WI38 (cell line): ENCODE measurements around the gene CD300LB.
"Not testable (repeated sequence)": the region's sequence is repeated elsewhere in the genome, so short reads cannot be mapped to it uniquely, and the experiment has no call there.

Experiments used
- H3K4me3 ChIP-seq: 2 replicates; pipeline ENCODE4 v1.5.1; 2011; ENCODE audit warnings: low read depth, mild to moderate bottlenecking, control low read depth, low read length
- TF ChIP-seq, protein P1 (sequence below): IDR thresholded peaks from 2 replicates; pipeline ENCODE4 v1.5.1; 2012; ENCODE audit warnings: low read depth, mild to moderate bottlenecking, control low read depth, low read length

The CD300LB gene

DNA sequence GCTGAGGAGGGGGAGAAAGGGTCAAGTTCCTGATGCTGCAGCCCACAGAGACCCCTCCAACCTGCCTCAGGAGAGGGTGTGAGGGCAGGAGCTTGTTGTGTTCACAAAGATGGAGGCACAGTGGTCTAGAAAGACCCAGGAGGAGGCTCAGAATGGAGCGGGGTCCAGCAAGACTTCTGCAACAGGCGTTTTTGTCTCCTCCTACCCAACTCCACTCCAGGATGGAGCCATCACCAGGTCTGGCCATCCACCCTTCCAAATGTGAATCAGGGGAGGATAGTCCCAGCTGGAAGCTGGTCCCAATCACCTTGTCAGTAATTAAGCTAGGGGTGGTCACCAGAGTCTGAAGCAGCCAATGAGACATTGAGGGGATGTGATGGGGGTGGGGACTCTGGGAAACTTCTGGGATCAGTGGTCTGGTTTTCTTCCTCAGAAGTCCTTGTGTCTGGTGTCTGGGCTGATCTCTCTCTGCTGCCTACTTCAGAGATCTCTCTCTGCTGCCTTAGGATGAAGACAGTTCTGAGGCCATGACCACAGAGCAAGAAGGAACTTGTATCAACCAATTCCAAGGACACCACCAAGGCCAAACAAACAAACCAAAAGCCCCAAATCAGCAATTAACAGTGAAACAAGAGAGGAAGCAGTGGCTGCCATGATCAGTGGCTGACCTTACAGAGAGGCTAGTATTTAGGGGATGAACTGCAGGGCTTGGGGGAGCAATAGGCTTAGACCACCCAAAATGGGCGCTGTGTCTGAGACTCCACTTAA is 14.5 kb downstream of the CD300LB start:
- TF ChIP-seq, protein P1, sequence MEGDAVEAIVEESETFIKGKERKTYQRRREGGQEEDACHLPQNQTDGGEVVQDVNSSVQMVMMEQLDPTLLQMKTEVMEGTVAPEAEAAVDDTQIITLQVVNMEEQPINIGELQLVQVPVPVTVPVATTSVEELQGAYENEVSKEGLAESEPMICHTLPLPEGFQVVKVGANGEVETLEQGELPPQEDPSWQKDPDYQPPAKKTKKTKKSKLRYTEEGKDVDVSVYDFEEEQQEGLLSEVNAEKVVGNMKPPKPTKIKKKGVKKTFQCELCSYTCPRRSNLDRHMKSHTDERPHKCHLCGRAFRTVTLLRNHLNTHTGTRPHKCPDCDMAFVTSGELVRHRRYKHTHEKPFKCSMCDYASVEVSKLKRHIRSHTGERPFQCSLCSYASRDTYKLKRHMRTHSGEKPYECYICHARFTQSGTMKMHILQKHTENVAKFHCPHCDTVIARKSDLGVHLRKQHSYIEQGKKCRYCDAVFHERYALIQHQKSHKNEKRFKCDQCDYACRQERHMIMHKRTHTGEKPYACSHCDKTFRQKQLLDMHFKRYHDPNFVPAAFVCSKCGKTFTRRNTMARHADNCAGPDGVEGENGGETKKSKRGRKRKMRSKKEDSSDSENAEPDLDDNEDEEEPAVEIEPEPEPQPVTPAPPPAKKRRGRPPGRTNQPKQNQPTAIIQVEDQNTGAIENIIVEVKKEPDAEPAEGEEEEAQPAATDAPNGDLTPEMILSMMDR = no peak
- H3K4me3 ChIP-seq = no peak overlapping the region

DNA sequence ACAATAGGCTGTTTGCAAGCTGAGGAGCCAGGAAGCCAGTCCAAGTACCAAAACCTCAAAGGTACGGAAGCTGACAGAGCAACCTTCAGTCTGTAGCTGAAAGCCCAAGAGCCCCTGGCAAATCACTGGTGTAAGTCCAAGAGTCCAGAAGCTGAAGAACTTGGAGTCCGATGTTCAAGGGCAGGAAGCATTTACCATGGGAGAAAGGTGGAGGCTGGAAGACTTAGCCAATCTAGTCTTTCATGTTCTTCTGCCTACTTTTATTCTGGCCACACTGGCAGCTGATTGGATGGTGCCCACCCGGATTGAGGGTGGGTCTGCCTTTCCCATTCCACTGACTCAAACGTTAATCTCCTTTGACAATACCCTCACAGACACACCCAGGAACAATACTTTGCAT is 15.3 kb downstream of the CD300LB start:
- TF ChIP-seq, protein P1 = no peak
- no peak overlapping the region for H3K4me3 ChIP-seq

DNA sequence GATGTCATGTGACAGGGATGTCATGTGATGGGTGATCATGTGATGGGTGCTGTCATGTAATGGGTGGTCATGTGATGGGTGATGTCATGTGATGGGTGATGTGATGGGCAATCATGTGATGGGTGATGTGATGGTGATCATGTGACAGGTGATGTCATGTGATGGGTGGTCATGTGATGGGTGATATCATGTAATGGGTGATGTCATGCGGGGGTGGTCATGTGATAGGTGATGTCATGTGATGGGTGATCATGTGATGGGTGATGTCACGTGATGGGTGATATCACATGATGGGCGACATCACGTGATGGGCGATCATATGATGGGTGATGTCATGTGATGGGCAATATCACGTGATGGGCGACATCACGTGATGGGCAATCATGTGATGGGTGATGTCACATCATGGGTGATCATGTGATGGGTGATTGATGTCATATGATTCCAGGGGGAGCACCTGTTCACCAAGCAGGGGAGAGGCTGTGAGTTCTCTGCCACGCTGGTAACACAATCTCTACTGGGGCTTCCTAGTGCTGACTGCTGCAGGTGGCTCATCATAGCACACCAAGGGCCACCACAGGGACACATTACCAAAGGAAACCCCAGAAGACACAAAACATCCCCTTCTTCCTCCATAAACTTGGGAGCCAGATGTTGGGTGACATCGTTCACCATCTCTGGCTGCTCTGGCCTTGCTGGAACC is 16.5 kb downstream of the CD300LB start:
- TF ChIP-seq, protein P1 = no peak
- no peak overlapping the region for H3K4me3 ChIP-seq

DNA sequence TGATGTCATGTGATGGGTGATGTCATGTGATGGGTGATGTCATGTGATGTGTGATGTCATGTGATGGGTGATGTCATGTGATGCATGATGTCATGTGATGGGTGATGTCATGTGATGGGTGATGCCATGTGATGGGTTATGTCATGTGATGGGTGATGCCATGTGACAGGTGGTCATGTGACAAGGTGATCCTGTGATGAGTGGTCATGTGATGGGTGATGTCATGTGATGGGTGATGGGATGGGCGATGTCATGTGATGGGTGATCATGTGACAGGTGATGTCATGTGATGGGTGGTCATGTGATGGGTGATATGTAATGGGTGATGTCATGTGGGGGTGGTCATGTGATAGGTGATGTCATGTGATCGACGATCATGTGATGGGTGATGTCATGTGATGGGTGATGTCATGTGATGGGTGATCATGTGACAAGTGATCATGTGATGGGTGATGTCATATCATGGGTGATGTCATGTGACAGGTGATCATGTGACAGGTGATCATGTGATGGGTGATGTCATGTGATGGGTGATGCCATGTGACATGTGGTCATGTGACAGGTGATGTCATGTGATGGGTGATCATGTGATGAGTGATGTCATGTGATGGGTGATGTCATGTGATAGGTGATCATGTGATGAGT is 17.2 kb downstream of the CD300LB start:
- H3K4me3 ChIP-seq = no peak overlapping the region
- TF ChIP-seq, protein P1 = no peak

DNA sequence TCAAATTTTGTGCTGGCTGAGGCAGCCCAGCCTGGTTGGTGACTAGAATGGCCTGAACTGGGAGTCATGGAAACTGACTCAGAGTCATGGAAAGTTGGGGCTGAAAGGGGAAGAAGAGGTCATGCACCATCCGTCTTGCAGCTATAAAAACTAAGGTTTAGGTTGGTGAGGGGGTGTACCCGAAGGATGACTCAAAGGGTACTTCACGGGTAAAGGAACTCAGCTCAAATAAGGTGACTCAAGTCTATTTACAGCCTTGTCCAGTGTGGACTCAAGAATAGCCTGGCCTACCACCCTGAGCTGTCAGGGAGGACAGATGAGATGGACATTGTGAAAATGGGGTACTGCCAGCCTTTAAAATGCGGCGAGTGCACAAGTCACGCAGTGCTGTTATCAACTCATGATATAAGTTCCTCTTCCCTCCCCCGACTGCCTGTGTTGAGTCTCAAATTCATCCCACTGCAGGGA is 18.6 kb downstream of the CD300LB start:
- no peak overlapping the region for H3K4me3 ChIP-seq
- TF ChIP-seq, protein P1 = no peak

DNA sequence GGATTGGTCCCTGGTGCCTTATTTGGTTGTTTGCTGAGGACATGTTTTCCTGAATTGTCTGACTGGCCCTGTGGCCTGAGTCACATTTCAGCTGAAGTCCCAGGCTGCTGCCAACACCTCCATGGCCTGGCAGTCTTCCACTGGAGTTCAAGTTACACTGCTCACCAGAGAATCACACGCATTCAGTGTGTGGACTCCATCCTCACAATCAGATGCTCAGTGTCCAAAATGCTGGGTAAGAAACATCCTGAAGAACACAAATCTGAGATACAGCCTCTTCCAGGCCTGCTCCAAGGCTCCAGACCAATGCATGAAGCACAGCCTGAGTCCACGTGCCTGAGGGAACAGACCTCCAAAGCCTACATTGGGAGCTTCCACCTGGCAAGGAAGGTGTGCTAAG is 19.2 kb downstream of the CD300LB start:
- TF ChIP-seq, protein P1 = no peak
- no peak overlapping the region for H3K4me3 ChIP-seq

DNA sequence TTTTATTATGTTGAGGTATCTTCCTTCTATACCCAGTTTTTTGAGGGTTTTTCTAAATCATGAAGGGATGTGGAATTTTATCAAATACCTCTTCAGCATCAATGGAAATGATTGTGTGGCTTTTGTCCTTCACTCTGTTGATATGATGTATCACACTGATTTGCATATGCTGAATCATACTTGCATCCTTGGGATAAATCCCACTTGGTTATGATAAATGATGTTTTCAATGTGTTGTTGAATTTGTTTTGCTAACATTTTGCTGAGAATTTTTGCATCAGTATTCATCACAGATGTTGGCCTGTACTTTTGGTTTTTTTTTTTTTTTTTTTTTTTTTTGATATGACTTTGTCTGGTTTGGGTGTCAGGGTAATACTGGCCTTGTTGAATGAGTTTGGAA is 23.1 kb downstream of the CD300LB start:
- TF ChIP-seq, protein P1 = no peak
- no peak overlapping the region for H3K4me3 ChIP-seq

DNA sequence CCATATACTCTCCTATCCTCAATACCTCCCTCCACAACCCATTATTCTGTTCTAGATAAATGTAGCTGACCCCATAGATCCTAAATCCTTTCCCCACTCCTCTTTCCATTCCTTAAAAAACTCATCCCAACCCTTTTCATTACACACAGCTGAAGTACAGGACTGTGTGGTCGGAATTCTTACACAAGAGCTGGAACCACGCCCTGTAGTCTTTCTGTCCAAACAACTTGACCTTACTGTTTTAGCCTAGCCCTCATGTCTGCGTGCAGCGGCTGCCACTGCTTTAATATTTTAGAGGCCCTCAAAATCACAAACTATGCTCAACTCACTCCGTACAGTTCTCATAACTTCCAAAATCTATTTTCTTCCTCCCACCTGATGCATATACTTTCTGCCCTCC is 27.3 kb downstream of the CD300LB start:
- H3K4me3 ChIP-seq = not testable (repeated sequence)
